NCI-H774 (cell line): ENCODE measurements around the gene ATP4A.
A peak's percentile ranks its signal among the peaks of the same experiment; 100 is the strongest.

Source experiments
- DNase-seq: peaks from one replicate; lab custom pipeline; 2025; lab: John Stamatoyannopoulos, UW

ATP4A gene

DNA sequence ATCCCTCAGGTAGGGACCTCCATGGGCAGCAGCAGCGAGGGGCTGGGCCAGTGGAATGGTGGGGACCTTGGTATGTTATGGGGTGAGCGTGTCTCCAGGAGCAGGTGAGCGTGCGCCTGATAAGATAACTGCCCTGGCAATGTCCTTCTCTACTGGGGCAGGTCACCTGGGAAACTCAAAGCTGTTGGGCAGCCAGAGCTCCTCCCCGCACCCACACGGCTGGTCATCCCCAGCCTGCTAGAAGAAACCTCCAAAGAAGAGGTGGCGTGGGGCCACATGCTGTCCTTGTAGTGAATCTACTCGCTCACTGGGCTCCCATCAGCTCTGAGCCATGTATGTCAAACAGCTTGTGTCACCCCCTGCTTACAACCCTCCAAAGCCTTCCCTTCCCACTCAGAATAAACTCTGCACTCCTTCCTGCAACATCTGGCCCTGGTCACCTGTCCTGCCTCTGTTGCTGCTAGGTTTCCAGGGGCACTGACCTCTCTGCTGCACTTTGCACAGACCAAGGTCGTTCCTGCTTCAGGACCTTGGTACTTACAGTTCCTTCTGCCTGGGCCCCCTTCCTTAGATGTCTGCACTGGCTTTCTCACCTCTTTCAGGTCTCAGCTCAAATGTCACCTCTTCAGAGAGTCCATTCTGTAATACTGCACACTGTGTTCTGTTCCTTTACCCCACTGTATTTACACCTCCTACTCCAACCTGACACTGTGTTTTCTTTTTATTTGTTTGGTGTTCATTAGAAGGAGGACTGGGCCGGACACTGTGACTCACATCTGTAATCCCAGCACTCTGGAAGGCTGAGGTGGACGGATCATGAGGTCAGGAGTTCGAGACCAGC lies 1.8 kb upstream of the ATP4A start:
- DNase-seq = no peak

DNA sequence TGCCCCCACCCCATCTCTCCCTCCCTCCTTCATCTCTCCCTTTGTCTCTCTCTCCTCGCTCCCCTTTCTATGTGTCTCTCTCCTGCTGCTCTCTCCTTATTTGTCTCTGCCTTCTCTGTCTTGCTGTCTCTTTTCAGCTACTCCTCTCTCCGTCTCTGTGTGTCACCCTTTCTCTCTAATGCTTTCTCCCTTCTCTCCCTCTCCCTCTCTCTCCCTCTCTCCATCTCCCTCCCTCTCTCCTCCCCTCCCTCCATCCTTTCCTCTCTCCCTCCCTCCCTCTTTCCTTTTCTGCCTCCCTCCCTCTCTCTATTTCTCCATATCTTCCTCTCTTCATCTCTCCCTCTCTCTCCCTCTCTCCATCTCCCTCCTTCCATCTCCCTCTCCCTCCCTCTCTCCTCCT lies 682 bp downstream of the ATP4A start:
- no peak for DNase-seq

DNA sequence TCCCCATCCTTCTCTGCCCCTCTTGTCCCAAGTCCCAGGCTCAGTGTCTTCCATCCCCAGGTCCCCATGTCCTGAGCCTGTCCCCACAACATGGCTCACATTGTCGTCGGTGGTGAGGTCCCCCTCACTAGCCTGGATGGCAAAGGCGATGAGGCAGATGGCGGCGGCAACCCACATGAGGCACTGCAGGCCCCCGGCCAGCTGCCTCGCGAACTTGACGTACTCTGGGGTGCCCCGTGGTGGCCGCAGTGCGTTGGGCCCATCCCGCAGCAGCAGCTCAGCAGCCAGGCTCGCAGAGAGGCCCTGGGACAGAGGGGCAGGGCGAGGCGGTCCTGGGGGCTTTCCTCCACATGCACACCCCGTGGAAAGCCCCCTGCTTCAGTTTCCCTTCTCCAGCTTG lies 1.1 kb downstream of the ATP4A start:
- no peak for DNase-seq

DNA sequence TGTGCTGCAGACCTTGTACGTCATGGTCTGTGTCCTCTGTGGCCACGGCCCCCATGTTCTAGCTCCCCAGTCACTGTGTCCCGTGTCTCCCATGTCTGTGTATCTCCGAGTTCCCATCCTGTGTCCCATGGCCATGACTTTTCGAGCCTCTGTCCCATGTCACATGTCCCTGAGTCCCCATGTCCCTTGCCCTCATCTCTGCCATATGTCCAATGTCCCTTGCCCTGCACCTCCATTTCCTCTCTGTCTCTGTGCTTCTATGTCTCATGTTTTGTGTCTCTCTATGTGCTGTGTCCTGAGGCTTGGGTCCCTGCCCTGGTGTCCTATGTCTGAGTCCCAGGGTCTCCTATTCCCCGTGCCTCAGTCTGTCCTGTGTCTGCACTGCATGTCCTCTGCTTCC lies 2.0 kb downstream of the ATP4A start:
- DNase-seq = no peak

DNA sequence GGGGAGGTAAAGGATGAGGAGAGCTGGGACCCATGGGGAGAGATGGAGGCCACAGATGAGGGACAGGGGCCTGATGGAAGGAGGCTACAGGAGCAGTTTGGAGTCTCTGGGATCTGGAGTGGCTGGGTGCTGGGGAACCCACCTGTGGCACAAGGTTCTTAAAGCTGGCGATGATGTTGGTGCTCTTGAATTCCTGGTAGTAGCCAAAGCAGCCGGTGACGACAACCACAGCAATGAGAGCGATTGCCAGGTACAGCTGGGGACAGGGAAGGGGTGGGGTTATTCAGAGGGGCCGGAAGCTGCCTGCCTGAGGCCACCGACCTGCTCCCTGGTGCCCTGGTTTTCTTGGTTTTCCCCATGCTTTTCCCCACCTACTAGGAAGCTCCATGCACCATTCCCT lies 2.8 kb downstream of the ATP4A start:
- no peak for DNase-seq

DNA sequence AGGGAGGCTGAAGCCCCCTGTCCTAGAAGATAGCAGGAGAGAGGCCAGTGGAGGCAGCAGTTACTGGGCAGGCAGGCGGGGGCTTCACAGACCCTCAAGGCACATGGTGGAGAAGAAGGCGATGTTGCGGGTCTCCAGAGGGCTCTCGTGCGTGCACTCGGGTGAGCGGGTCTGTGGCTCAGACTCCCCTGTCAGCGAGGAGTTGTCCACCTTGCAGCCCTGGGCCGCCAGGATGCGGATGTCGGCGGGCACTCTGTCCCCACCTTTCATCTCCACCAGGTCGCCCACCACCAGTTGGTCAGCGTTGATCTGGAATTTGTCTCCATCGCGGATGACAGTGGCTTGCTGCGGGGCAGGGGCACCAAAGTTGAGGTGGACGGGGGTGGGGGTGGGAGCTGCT lies 3.2 kb downstream of the ATP4A start:
- DNase-seq = no peak

DNA sequence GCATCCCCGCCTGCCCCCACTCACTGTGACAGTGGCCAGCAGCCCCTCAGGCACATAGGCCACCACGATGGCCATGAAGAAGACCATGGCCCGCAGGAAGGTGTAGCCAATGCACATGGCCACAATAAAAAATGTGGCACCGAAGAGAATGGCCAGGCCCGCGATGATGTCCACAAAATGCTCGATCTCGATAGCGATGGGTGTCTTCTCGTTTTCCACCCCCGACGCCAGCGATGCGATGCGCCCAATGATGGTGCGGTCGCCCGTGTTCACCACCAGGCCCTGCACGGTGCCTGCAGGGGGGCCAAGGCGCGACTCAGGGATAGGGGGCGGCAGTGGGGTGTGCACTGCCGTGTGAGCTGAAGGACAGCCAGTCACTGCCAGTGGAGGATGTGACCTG lies 3.7 kb downstream of the ATP4A start:
- DNase-seq = no peak

DNA sequence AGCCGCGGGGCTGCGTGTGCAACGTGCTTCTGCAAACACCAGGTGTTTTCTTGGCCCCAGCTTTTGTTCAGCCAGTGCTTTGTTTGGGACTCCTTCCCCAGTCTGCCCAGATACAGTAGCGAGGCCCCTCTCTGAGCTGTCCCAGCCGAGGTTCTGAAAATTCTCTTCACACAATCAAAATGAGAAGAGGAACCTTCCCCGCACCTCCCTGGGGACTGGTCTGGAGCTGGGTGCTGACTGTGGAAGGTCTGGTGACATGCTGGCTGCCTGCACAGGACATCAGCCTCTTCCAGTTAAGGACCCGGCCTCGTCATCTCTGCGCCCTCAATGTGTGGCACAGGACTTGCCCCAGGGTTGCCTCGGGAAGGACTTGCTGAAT lies 4.2 kb downstream of the ATP4A start:
- DNase-seq = peak; percentile 5

DNA sequence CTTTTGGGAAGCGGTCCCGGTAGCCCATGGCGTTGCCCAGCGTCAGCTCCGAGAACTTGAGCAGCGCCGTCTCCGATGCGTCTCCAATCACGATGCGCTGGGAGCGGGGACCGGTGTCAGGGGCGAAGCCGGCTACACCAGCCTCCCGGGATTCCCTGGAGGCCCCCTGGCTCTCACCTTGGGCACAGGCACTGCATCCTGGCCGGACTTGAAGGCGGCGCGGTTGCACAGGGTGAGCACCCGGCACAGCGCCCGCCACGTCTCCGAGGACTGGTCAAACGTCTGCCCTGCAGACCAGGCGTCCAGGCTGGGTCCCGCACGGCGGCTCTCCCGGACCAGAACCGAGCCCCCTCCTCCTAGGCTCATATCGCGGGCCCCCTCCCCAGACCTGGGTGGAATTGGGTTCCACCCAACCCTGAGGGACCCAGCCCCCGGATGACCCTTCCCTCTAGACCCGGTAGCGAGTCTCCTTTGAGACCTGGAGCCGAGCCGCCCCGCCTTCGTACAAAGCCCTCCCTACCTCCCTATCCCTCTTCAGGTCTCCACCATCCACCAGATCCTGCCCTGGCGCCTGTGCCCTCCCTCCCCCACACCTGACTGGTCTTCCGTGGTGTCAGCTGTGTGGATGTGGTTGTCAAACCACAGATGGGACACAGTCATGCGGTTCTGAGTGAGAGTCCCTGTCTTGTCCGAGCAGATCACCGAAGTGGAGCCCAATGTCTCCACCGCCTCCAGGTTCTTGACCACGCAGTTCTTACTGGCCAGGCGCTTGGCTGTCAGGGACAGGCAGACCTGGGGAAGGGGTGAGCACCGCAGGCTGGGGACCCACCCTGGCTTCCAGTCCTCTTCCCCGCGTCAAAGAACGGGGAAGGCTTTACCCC lies 4.8 kb downstream of the ATP4A start:
- DNase-seq = no peak

DNA sequence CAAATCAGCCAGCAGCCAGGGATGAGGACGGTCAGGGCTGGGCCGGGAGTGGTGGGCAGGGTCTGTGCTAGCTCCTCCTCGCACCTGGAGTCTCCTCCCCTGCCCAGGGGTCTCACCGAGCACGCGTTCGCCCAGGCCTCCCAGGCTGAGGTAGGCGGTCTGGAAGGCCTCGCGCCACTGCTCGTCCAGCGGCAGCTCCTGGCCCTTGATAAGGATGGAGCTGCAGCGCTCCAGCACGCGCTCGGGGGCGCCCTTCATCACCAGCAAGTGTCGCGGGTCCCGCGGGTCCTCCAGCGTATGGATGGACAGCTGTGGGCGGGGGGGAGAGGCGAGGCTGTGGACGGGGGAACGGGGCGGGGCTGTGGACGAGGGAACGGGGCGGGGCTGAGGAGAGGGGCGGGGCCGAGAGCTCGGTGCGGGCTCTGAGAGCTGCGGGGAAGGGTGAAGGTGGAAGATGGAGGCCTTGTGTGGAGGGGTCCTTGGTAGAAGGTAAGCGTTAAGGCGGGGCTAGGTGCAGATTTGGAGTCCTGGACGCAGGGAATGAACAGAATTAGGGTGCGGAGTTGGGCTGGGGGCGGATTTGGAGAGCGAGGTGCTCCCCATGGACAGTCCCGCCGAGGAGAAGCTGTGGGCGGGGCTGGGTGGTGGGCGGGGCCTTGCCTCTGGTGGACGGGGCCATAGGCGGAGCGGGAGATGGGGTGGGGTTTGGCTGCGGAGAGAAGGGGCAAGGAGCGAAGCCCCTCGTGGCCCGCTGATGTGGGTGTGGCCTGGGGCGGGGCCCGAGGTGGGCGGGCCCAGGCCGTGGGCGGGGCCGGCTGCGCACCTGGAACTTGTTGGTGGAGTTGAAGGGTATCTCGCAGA lies 5.7 kb downstream of the ATP4A start:
- peak; percentile 58 for DNase-seq

DNA sequence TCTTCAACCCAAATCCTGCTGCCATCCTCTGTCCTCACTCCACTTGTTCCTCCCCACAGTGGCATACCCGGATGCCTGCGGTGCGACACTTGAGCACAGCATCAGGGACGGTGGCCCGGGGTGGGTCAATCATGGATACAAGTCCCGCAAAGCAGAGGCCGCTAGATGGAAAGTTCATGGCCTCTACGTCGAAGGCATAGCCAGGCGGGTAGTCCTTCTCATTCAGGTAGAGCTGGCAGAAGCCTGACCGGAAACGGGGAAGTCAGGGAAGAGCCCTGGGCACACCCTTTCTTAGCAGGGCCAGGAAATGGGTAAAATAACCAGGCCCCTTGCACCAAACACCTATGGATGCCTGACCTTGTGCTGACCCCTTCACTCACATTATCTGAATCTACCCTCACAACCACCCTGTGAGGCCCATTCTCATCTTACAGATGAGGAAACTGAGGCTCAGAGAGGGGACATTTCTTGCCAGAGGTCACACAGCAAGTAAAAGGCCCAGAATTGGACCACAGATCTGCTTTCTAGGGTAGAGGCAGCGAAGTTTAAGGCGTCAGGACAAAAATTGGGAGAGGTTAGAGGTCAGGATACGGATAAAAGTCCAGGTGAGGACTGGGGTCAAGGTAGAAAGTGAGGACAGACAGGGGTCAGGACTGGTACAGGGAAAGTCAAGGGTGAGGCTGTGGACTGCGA lies 6.5 kb downstream of the ATP4A start:
- DNase-seq = no peak

DNA sequence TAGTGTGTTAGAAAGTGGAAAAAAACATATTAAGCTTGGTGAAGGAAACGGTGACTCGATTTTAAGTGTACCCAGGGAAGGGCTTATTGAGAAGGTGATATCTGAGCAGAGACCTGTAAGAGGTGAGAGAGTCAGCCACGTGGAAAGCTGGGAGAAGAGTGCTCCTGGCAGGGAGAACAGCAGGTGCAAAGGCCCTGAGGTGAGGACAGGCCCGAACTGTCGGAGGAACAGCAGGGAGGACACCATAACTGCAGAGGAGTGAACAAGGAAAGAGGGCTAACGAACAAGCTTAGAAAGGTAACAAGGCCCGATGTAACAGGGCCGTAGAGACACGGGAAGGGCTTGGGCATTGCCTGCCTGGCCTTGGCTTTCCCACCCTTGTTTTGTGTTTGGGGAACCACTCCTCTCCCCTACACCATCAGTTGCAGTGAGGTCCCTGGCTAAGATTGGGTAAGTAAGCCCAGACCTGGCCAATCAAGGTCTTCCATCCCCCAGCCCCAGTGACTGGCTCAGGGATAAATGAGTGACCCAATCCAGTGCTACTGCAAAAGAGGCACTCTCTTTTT lies 7.3 kb downstream of the ATP4A start:
- no peak for DNase-seq

DNA sequence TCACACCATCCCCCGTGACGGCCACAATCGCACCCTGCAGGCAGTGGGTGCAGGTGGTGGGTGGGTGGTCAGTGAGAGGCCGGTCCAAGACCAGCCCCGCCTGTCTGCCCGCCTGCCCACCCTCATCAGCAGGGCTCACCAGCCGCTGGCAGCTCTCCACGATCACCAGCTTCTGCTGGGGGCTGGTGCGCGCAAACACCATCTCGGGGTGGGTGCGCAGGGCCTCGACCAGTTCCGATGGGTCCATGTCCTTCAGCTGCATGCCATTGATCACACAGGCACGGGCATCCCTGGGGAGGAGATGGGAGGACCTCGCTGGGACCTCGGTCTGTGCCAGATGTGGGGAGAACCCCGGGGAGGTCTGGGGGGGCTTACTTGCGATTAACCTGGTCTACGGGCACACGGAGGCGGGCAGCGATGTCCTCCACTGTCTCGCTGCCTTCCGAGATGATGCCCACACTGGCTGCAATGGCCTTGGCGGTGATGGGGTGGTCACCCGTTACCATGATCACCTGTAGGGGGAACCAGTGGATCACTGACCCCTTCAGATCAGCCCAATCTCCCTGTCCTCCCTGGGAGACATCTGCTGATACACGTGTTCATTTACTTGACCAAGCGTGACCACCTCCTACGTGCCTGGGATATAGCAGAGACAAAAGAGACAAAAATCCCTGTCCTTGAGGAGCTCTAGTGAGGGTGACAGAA lies 8.0 kb downstream of the ATP4A start:
- DNase-seq = peak; percentile 3

DNA sequence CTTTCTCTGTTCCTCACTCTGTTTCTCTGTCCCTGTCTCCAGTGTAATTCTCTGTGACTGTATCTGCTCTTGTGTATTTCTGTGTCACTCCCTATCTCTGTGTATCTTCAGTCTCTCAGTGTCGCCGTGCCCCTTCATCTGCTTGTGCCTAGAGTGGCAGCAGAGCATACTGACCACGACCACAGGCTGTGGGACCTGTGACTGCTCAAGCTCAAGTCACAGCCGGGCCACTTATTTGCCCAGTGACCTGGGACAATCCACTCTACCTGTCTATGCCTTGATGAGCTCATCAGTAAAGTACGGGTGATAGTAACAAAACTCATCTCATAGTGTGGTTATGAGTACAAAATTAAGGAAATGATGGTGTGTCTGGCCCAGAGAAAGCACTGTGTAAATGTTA lies 9.4 kb downstream of the ATP4A start:
- DNase-seq = no peak

DNA sequence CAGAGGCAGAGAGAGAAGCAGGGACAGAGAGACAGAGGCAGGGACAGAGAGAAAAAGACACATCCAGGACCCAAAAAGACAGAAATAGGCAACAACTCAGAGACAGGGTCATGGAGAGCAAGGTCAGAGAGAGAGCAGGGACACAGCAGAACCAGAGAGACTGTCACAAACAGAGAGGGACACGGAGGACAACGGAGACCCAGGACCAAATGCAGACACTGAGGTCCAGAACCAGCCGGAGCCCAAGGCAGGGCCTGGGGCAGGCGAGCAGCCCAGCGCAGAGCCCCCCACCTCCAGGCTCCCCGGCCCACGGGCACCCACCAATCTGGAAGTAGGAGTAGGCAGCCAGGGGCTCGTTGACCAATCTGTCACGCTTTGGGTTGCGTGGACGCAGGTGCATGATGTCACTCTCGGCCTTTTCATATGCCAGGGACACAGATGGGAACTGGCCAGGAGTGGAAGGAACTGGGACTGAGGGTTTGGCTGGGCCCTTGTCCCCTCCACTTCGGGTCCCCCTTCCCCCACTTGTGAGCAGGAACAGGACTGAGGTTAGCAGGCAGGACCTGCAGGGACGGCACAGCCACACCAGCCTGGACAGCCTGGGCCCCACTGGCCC lies 10.0 kb downstream of the ATP4A start:
- no peak for DNase-seq

DNA sequence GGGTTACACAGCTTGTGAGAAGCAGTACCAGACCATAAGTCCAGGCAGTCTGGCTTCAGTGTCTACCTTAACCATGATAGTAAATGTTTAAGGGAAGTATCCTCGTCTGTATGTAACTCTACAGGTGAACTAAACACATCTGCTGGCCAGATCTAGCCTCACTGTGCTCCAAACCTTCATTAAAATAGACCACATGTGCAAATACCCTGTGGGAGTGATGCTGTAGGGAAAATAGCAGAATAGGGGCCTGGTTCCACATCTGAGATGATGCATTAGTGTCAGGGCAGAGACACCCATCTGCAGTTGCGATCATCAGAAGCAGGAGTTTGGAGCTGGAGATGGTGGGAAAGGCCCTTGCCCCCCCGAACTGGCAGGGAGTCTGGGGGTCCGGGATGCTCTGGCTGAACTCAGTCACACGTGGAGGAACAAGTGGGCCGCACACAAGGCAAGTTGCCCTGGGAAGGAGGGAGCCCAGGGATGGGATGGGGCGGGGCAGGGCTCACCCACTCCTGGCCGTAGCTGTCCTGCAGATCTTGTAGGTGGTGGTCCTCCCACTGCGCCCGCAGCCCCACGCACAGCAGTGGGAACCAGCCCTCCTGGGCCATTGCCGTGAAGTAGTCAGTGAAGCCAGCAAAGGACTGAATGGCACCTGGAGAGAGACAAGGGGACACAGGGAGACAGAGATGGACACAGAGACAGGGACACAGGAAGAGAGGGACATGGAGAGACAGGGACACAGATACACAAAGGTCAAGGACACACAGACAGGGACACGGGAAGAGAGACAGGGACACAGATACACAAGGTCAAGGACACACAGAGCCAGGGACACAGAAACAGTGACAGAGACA lies 10.7 kb downstream of the ATP4A start:
- DNase-seq = no peak

DNA sequence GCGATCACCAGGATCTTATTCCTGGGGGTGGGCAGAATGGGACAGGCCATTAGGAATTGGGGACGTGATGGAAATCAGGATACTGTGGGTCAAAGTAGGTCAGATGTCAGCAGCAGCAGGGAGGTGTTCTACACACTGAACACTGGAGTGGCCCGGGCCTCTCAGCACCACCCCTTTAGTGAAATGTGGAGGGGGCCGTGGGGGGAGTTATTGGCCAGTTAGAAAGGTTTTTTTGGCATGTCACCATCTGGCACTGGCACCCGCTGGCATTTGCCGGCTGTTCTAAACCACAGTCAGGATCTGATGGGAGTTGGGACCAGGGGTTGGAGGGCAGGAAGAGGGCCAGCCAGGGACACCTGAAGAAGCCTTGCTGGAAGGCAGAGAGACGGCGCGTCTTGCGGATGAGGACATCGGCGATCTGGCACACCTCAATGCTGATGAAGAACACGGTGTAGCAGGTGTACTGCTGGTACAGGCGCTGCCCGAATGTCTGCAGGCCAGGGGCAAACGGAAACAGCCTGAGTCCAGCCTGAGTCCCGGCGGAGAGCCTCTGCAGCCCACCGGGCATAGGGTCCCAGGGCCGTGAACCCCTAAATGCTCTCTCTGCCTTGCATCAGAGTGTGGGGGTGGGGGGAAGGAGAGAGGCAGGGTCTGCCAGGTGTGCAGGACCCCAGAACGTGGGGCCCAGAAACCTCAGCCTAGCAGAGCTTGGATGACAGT lies 12.2 kb downstream of the ATP4A start:
- DNase-seq = no peak

DNA sequence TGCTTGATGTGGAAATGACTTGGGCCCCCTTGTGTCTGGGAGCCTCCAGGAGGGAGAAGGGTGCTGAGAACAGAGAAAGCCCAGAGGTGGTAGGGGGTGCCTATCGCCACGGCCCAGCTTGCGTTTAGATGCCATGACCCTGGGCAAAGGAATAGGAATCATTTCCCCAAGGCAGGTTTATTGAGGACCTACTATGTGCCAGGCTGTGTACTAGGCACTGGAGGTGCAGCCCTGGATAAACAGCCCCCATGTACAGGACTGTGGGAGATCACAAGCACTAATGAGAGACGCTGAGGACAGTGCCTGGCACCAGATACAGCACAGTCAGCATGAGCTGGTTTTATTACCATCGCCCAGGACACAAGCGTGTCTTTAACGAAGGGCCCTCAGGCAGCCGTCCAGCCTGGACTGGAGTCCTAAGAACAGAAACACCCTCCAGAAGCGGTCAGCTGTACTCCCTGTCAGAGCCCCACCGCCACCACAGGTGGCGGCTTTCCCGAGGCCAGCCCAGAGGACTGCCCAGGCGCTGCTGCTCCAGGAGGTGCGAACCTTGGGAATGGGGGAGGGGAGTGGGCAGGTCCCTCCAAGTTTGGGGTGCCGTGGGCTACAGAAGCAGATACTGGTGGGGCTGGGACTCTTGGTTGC lies 13.5 kb downstream of the ATP4A start:
- DNase-seq = no peak
